CD4-positive, alpha-beta T cell treated with Interleukin-6 at 100 ng/mL for 8 hours (primary cell): Measurements from ENCODE around the gene PLAGL2.
"Not testable (repeated sequence)": the region's sequence is repeated elsewhere in the genome, so short reads cannot be mapped to it uniquely, and the experiment has no call there.

Source experiments
- DNase-seq: peaks from one replicate; pipeline ENCODE4 v3.0.0-alpha.2; 2020; ENCODE audit warnings: mixed read lengths, low spot score

The PLAGL2 gene

GRCh38 chr20:32204205-32205109, 3.1 kb downstream of the PLAGL2 start:
- DNase-seq = no peak

GRCh38 chr20:32203356-32204204, 4.0 kb downstream of the PLAGL2 start:
- no peak for DNase-seq

GRCh38 chr20:32201977-32202363, 5.6 kb downstream of the PLAGL2 start:
- DNase-seq = no peak

- no peak for DNase-seq
Measured at GRCh38 chr20:32201296-32201976, 6.1 kb downstream of the PLAGL2 start.

- DNase-seq = no peak
Measured at GRCh38 chr20:32199006-32199405, 8.5 kb downstream of the PLAGL2 start.

- not testable (repeated sequence) for DNase-seq
Measured at GRCh38 chr20:32197136-32197535, 10.4 kb downstream of the PLAGL2 start.

- DNase-seq = not testable (repeated sequence)
Measured at GRCh38 chr20:32196613-32197012, 10.9 kb downstream of the PLAGL2 start.

- no peak for DNase-seq
Measured at GRCh38 chr20:32195581-32195980, 12.0 kb downstream of the PLAGL2 start.

- DNase-seq = no peak
Measured at GRCh38 chr20:32193996-32194395, 13.5 kb downstream of the PLAGL2 start.

- not testable (repeated sequence) for DNase-seq
Measured at GRCh38 chr20:32193336-32193735, 14.2 kb downstream of the PLAGL2 start.

GRCh38 chr20:32192698-32193097, 14.8 kb downstream of the PLAGL2 start:
- DNase-seq = no peak

GRCh38 chr20:32191873-32192272, 15.7 kb downstream of the PLAGL2 start:
- DNase-seq = no peak

- no peak for DNase-seq
Measured at GRCh38 chr20:32191422-32191821, 16.1 kb downstream of the PLAGL2 start.

- no peak for DNase-seq
Measured at GRCh38 chr20:32190616-32191415, 16.7 kb downstream of the PLAGL2 start.

- DNase-seq = peak; percentile 36
Measured at GRCh38 chr20:32189691-32190615, 17.6 kb downstream of the PLAGL2 start.

- DNase-seq = no peak
Measured at GRCh38 chr20:32189123-32189410, 18.5 kb downstream of the PLAGL2 start.

- no peak for DNase-seq
Measured at GRCh38 chr20:32188376-32189122, 19.0 kb downstream of the PLAGL2 start.

- no peak for DNase-seq
Measured at GRCh38 chr20:32186506-32186905, 21.0 kb downstream of the PLAGL2 start.

- DNase-seq = no peak
Measured at GRCh38 chr20:32184961-32185603, 22.5 kb downstream of the PLAGL2 start.
